HG03432 (cell line): ENCODE results near the gene STEAP1B.
A peak's percentile ranks its signal among the peaks of the same experiment; 100 is the strongest.
"Not testable (repeated sequence)": the region's sequence is repeated elsewhere in the genome, so short reads cannot be mapped to it uniquely, and the experiment has no call there.

ENCODE experiments used
- ATAC-seq: cut with Tn5 transposase; IDR thresholded peaks from one replicate; pipeline ENCODE4 v1.9.1; 2021; ENCODE audit warnings: mild to moderate bottlenecking, moderate library complexity; ENCODE audit not compliant: unreplicated experiment

STEAP1B gene

DNA sequence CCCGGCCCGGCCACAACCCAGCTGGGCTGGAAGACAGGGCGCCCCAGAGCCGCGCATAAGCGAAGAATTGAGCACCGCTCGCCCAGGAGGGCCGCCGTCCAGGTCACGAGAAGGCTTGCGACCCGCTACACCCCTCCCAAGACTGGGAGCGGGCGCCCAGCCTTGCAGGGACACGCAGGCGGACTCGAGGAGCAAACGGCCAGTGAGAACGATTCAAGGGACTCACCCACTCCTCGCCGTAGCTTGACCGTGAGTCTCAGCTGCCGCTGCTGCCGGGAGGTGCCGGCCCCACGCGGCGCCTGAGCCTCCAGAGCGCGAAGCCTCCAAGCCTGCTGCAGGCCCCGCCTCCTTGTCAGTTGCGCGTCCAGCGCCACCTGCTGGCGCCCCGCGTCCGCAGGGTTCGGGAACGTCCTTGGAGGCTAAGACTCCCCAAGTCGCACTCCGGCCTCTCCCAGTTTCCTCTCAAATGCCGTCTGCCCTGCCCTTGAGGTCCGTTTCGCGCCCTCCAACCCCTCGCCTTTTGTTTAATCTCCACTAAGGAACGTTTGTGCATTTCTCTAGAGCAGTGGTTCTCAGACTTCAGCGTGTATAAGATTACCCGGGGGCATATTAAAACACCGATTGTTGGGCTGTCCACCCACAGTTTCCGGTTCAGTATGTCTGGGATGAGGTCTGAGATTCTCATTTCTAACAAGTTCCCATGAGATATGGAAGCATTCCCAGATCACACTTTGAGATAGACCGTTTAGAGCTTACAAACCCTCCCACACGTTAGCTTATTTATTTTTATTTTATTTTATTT is at the start of gene STEAP1B:
Gene STEAP1B, minus strand, starts transcription at position 301 of the 802 bp plus-strand sequence. CDS start 5,333 bp downstream, outside the sequence.
- ATAC-seq, result peak; percentile 98

DNA sequence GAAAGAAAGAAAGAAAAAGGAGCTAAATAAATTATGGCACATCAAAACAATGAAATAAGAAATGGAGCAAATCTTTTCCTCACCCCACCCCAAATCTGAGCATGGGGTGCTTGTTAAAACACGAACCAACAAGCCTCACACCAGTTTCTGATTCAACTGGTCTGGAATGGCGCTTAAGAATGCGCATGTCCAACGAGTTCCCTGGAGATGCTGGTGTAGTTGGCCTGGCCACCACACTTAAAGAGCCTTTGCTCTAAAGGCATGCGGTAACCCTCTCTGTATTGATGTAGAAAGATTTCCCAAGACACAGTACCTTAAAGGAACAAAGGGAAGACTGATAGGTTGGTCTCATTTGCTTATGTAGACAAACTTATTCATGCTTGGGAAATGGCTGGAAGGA is 49.1 kb upstream of the STEAP1B start:
- no peak for ATAC-seq

DNA sequence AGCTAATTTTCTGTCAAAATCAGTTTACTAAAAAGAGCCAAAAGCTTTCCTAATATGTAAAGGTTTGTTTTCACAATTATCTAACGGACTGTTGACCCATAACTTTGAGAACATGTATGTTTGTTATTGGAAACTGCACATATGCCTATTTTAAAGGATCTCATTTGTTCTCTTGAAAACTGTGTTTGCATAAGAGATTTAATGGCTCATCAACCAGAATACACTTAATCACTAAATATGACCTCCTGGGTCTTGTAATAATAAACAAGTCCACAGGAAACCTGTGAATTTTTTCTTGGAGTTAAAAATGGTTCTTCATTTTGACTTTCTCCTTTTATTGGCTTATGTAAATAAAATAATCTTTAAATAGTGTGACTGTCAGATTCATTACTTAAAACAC is 48.3 kb upstream of the STEAP1B start:
- ATAC-seq, result no peak

DNA sequence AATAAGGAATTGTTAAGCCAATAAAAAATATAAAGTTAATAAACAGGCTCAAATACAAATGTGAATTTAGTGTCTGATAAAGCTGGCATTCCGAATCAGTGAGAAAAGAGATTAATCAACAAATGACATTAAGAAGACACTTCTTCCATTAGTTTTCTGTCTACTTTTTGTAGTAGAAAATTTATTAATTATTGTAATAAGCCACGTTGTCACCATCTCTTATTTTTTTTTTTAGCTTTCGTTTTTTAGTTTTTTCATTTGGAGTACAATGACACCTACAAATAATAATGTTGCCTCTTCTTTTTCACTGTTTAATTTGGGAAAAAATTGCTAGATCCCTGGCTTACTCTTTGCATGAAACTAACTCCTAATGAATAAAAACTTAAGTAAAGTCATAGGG is 46.8 kb upstream of the STEAP1B start:
- no peak for ATAC-seq

DNA sequence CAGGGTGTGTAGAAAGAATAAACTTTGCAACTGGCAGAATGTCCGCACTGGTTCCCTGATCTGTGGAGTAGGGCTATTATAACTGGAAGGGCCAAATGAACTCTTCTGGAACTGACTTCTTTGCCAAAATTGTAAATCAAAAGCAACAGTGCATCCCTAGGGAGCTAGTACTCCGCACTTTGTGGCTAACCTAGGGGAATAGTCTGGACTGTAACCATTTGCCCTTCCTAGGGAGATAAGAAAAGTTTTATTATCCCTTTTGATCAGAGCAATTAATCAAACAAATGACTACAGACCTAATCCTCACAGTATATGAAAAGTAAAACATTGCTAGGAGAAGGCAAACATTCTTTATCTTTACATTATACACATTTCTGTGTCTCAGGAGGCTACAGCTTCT is 45.5 kb upstream of the STEAP1B start:
- ATAC-seq, result no peak

DNA sequence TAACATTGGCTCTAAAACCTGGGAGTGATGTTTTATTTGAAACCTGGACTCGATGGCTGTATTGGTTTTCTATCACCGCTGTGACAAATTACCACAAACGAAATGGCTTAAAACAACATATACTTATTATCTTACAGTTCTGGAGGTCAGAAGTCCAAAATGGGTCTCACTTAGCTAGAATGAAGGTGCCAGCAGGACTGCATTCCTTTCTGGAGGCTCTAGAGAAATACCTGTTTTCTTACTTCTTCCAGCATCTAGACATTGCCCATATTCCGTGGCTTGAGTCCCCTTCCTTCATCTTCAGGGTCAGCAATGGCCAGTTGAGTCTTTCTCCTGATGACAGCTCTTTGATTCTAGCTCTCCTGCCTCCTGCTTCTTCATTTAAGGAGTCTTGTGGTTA is 44.3 kb upstream of the STEAP1B start:
- ATAC-seq, result no peak

DNA sequence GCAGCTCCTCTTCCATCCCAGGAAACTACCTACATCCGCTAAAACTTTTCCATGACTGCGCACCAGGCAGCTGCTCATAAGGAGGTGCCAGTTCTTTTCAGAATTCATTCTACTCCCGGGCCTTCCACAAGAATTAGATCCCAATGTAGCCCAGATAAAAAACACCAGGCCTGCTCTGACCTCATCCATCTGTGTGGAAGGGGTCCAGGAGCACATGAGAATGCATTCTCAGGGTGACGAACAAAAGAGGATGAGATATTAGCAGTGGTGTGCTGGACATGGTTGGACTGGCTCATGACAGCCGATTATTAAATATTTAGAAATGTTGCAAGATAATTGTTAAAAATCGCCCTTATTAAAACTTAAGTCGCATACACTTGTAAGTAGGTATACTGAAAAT is 43.2 kb upstream of the STEAP1B start:
- no peak for ATAC-seq

DNA sequence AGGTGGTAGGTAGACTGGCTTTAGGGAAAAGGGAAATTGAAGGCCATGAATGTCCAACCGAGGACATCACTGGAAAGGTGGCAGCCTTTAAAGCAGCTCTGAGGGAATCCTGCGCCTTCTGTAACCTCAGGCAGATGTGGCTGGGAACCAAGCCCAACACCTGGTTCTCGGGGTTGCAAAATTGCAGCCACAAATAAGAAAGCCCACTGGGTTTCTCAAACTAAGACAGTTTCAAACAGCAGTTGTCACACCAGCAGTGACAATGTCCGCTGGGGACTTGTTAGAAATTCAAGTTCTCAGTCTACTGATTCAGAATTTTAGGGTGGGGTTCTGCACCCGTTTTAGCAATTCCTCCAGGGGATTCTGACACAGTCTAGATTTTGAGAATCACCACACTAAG is 42.7 kb upstream of the STEAP1B start:
- no peak for ATAC-seq

DNA sequence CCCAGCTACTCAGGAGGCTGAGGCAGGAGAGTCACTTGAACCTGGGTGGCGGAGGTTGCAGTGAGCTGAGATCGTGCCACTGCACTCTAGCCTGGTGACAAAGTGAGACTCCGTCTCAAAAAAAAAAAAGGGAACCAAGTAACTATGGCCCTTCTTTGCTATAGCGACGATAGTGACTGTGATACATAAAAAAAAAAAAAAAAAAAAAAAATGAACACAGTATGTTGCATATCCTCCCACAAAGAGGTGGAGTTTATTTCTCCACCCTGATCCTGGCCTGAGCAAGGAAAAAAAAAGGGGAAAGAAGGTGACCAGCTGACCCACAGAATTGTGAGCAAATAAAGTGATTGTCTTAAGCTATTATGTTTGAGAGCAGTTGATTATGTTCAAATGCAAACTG is 42.3 kb upstream of the STEAP1B start:
- no peak for ATAC-seq

DNA sequence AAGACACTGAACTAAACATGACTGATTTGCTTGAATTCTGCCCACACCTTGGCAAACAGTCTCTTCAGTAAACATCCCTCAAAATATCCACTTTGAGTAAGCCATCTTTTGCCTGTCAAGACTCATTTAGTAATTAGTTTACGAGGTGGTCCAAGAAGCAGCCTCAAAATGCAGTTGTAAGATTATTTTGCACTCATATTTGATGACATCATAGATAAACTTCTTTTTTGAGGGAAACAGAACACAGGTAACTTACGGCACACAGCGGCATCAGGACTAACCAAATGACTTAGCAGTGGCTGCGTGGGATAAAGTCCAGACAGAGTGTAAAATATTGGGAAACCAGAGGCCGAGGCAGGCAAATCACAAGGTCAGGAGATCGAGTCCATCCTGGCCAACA is 41.8 kb upstream of the STEAP1B start:
- ATAC-seq, result no peak

DNA sequence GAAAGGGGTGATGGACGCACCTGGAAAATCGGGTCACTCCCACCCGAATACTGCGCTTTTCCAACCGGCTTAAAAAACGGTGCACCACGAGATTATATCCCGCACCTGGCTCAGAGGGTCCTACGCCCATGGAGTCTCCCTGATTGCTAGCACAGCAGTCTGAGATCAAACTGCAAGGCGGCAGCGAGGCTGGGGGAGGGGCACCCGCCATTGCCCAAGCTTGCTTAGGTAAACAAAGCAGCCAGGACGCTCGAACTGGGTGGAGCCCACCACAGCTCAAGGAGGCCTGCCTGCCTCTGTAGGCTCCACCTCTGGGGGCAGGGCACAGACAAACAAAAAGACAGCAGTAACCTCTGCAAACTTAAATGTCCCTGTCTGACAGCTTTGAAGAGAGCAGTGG is 28.5 kb upstream of the STEAP1B start:
- not testable (repeated sequence) for ATAC-seq

DNA sequence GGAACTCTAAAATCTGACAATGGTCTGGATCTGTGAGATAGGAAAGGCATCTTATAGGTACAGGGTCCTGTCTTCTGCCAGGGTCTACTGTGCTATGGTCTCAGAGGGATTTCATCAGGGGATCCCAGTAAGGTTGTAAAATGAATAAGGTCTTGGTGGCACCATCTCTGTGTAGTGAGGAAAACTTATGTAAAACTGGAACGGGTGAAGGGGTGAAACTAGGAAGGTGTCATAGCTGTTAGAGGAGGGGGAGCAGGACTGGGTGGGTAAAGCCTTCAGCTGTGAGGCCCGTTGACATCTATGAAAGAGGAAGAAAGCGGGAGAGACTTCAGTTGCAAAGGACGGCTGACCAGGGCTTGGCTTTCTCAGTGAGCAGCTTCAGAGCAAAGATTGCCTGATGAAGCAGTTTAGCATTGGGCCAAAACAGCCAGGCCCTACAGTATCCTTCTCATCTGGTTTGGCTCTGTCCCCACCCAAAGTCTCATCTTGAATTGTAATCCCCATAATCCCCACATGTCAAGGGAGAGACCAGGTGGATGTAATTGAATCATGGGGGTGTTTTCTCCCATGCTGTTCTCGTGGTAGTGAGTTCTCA is 24.5 kb upstream of the STEAP1B start:
- ATAC-seq, result not testable (repeated sequence)

DNA sequence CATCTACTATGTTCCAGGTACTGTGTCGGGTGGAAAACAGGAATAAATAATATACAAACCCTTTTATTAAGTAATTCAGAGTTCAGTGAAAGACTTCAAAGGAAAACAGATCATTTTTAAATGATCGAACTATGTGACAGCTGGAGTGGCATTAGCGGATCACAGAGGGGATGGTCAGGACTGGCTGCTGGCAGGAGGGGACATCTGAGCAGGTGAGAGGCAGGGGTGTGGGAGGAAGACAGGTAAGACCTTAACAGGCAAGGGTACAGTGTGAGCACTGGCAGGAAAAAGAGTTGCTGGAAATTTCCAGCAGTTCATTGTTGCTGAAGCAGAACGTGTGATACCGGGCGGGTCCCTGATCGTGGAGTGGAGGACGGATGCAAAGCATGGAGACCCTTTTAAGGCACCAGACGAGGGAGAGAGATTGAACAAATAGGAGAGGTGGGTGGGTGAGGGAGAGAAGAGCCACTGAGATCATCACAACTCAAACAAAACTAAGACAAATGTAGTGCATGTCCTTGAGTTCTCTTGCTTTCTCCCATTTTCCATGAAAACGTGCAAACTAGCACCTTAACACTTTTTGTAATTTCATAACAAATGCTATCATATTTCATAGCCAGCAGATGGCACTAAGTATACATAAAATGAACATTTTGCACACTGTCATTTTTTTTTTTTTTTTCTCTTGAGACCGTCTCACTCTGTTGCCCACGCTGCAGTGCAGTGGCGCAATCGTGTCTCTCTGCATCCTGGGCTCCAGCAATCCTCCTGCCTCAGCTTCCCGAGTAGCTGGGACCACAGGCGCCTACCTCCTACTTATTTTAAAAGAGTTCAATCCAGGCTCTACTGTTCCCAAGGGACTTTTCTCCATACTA is 23.7 kb upstream of the STEAP1B start:
- ATAC-seq, result not testable (repeated sequence)

DNA sequence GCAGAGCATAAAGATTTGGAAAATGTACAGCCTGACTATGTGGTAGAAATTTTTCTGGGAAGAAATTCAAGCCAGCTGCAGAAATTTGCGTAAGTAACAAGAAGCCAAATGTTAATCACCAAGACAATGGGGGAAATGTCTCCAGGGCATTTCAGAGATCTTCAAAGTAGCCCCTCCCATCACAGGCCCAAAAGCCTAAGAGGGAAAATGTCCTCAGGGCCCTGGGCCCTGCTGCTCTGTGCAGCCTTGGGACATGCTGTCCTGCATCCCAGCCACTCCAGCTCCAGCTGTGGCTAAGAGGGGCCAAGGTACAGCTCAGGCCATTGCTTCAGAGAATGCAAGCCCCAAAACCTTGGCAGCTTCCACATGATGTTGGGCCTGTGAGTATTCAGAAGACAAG is 19.6 kb upstream of the STEAP1B start:
- not testable (repeated sequence) for ATAC-seq

DNA sequence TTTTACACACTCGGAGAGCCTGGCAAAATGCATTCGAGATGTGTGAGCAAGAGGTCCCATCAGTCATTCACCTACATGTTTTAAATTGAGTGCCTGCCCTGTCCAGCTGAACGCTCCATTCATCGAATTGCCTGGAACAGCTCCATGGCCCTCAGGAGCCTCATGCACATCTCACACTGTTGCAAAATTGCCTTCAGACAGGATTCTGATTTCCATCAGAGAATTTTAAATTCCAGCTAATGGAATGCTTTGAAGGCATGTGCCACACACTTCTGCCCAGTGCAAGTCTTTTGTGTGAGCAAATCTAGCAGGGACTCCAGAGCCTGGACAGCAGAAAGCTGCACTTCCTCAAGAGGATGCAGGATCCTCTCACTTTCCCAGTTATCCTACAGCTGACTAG is 17.0 kb upstream of the STEAP1B start:
- ATAC-seq, result not testable (repeated sequence)

DNA sequence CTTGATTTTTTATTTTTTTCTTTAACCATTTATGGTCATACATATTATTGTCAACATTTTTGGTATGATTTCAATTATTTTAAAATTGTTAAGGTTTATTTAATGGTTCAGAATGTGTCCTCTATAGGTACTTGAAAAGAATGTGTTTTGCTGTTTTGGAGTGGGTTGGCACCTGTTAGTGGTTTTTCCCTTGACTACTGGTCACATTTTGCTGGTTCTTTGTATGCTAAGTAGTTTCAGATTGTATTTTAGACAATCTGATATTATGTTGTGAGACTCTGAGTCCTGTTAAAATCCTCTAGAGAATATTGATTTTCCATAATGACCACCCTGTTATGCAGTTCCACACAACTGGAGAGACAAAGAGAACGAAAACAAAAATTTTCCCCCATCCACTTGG is 15.0 kb upstream of the STEAP1B start:
- ATAC-seq, result not testable (repeated sequence)

DNA sequence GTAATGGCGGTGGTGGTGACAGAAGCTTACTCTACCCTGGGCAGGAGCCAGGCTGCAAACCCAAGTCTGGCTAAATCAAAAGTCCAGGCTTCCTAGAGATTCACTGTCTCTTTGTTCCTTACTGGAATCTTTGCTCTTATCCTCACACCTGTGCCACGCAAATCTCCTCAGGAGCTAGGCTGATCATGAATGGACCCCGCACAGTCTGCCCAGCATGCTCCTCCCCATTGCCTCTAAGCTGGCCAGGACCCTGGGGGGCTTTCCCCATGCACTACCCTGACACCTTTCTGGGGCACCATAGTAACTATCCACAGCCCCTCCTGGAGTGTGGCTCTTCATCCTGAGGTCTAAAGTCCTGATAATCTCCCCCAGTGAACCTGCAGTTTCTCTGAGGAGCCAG is 7.3 kb upstream of the STEAP1B start:
- not testable (repeated sequence) for ATAC-seq

DNA sequence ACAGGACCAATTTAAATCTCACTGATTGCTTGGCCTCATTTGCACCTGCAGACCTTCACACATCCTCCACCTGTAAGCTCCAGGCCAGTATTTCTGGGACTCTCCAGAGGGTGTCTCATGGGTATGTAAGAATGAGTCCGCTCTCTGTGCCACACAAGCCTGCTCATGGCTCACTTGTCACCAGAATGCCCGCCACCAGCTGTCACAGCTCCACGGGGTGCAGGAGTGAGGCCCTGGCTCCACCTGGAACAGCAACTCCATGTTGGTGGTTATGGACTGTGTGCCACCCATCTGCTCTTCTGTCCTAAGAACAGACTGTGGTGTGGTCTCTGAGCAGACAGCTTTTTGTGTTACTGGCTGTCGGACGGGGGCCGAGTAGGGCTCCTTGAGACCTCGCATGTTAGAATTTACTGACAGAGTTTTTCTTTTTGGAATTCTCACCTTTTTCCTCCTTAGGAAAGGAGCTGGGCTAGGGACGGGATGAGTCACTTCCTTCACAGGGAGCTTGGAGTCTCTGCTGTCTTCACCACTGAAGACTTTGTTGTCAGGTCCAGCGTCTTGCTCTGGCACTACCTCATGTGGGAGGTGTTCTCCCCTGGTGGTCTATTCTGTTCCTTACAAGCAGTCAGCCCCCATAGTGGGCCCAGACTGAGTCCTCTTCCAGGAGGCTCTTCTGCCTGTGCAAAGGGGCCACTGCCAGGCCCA is 6.5 kb upstream of the STEAP1B start:
- not testable (repeated sequence) for ATAC-seq

DNA sequence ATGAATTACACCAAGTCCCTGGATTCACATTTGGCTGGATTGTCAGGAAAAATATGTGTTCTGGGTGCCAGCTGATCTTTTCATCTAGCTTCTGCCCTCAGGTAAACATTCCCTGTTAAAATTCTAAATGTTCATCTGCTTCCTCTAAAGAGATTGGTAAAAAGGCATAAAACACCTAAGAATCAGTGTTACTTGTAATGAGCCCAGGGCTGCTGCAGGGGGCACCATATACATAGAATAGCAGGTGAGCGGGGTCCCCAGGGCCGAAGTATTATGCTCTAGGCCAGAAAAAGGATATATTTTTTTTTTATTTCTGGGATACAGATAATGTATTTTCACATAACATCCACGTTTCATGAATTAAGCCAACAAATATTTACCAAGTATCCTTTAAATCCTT is 4.5 kb upstream of the STEAP1B start:
- not testable (repeated sequence) for ATAC-seq

DNA sequence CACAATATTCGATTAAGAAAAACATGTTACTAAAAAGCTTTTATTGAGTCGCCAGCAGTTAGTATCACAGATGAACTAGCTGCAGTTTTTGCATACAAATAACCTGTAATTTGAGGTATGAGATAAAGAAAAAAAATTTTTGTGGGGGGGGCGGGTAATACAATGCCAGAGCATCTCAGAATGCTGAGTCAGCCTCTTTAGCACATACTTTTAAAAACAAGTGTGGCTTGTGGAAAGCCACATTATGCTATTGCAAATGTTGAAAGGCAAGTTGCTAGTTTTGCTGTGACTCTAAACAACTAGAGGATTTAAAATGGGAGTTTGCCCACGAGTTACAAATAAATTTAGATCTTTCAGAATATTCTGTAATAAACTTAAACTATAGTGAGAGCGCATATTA is 2.1 kb upstream of the STEAP1B start:
- ATAC-seq, result not testable (repeated sequence)

DNA sequence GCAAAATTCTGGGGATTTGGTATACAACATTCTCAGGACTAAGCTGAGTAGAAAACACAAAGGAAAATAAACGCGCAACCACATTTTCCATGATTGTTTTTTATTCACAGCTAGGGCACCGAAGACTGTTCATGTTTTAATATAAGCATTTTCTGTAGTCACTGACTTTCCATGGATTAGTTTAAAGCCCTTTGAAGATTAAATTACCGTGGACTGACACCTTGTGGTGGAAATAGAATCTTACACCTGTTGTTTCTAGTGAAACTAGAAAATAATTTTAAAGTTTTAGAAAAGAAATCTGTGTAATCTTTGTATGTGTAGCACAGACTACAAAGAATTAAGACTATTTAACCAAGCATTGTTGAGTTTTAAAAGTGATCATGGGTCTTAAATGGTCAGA is 1.3 kb upstream of the STEAP1B start:
- ATAC-seq, result not testable (repeated sequence)
